T-helper 2 cell treated with Interferon-gamma antibody and Interleukin-4, amounts not matched to agents 5 μg/mL and 100 μg/mL, for 36 hours (primary cell): ENCODE measurements around the gene SPINK7.
"Not testable (repeated sequence)": the region's sequence is repeated elsewhere in the genome, so short reads cannot be mapped to it uniquely, and the experiment has no call there.

Experiments
- DNase-seq: peaks from one replicate; pipeline ENCODE4 v3.0.0; 2021; ENCODE audit warnings: low spot score
- H3K27ac Mint-ChIP-seq: one replicate; pipeline ENCODE4 v1.8.0; 2021; ENCODE audit warnings: mild to moderate bottlenecking, mixed read lengths
- H3K27me3 Mint-ChIP-seq: one replicate; pipeline ENCODE4 v1.8.0; 2021; ENCODE audit warnings: low read depth, mixed read lengths
- H3K36me3 Mint-ChIP-seq: one replicate; pipeline ENCODE4 v1.8.0; 2021; ENCODE audit warnings: low read depth, mixed read lengths
- H3K4me1 Mint-ChIP-seq: one replicate; pipeline ENCODE4 v1.8.0; 2021; ENCODE audit warnings: low read depth, mixed read lengths
- H3K4me3 Mint-ChIP-seq: one replicate; pipeline ENCODE4 v1.8.0; 2022; ENCODE audit warnings: mild to moderate bottlenecking, moderate library complexity, mixed read lengths
- H3K9me3 Mint-ChIP-seq: one replicate; pipeline ENCODE4 v1.8.0; 2021; ENCODE audit warnings: mixed read lengths

Gene SPINK7

DNA sequence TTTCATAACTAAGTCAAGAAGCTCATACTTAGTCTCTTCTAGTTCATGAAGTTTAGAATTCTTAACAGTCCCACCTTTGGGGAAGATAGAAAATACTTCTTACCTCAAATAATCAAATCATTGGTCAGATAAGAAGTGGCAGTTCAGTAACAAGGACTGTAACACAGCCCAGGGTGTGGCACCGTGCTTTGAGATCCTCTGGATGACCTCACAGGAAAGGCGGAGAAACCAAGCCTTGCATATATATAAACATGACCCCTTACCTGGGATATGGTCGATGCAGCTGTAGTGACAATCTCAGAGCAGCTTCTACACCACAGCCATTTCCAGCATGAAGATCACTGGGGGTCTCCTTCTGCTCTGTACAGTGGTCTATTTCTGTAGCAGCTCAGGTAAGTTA is at the start of gene SPINK7:
Gene SPINK7 (plus strand): TSS at position 271 of the 400 bp plus-strand sequence. CDS start 61 bp downstream, at position 332.
- H3K4me1 Mint-ChIP-seq = no peaks in the 10 kb centered on the region
- no peaks in the 10 kb centered on the region for H3K27me3 Mint-ChIP-seq
- H3K36me3 Mint-ChIP-seq = no peaks in the 10 kb centered on the region
- H3K9me3 Mint-ChIP-seq = no peaks in the 10 kb centered on the region
- no peak within 1 kb of the TSS for H3K4me3 Mint-ChIP-seq
- no peak within 1 kb of the TSS for H3K27ac Mint-ChIP-seq
- DNase-seq = no peak

DNA sequence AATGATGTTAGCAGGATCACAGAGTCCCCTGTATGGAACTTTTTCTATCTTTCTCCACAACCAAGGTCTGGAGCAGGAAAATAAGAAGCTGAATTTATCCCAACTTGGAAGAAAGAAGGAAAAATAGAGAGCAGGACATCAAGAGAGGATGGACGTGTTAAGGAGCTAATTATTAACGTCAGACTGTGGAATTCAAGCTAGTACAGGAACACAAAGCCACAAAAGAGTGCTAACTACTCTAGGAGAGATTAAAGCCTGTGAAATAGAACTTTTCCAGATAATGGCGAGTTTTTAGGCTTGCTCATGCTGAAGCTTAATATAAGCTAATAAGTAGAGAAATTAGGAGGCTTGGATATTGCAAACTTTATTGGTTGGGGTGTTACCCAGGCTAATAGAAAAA is 44.3 kb upstream of the SPINK7 start:
- Mint-ChIP-seq H3K9me3 (no peaks in the 10 kb centered on the region), H3K27ac (no peak overlapping the region), H3K4me3 (no peak overlapping the region), H3K27me3 (no peaks in the 10 kb centered on the region), H3K36me3 (no peaks in the 10 kb centered on the region), H3K4me1 (no peaks in the 10 kb centered on the region)
- DNase-seq = no peak

GRCh38 chr5:148268566-148268965 is 43.7 kb upstream of the SPINK7 start, which contains the start of gene SPINK13:
SPINK13 (plus strand) TSS chr5:148268794; CDS start chr5:148270073, 1,279 bp downstream.
- H3K27ac Mint-ChIP-seq = no peak within 1 kb of the TSS
- H3K9me3 Mint-ChIP-seq = no peaks in the 10 kb centered on the region
- no peaks in the 10 kb centered on the region for H3K27me3 Mint-ChIP-seq
- no peaks in the 10 kb centered on the region for H3K4me1 Mint-ChIP-seq
- DNase-seq = no peak
- no peaks in the 10 kb centered on the region for H3K36me3 Mint-ChIP-seq
- no peak within 1 kb of the TSS for H3K4me3 Mint-ChIP-seq

GRCh38 chr5:148275129-148275528 is 37.1 kb upstream of the SPINK7 start:
- H3K36me3 Mint-ChIP-seq, H3K27me3 Mint-ChIP-seq, DNase-seq, H3K9me3 Mint-ChIP-seq, H3K27ac Mint-ChIP-seq, H3K4me3 Mint-ChIP-seq, H3K4me1 Mint-ChIP-seq: not testable (repeated sequence)

- H3K27me3 Mint-ChIP-seq, H3K36me3 Mint-ChIP-seq, DNase-seq, H3K4me1 Mint-ChIP-seq, H3K4me3 Mint-ChIP-seq, H3K27ac Mint-ChIP-seq, H3K9me3 Mint-ChIP-seq: not testable (repeated sequence)
These were observed 31.3 kb upstream of the SPINK7 start for GRCh38 chr5:148280893-148281292.

DNA sequence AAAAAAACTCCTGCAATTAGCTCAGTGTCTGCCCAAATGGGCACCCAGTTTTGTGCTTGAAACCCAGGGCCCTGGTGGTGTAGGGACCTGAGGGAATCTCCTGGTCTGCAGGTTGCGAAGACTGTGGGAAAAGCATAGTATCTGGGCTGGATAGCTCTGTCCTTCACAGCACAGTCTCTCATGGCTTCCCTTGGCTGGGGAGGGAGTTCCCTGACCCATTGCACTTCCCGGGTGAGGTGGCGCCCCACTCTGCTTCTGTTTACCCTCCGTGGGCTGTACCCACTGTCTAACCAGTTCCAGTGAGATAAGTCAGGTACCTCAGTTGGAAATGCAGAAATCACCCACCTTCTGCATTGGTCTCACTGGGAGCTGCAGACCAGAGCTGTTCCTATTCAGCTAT is 30.9 kb upstream of the SPINK7 start:
- H3K9me3 Mint-ChIP-seq, H3K27me3 Mint-ChIP-seq, H3K4me1 Mint-ChIP-seq, H3K36me3 Mint-ChIP-seq, DNase-seq, H3K4me3 Mint-ChIP-seq, H3K27ac Mint-ChIP-seq: not testable (repeated sequence)

GRCh38 chr5:148290271-148291195 is 21.7 kb upstream of the SPINK7 start:
- no peak for DNase-seq
- Mint-ChIP-seq H3K4me3 (no peak overlapping the region), H3K4me1 (no peaks in the 10 kb centered on the region), H3K27me3 (peaks cover 3% of the 10 kb centered on the region), H3K9me3 (no peaks in the 10 kb centered on the region), H3K27ac (no peak overlapping the region), H3K36me3 (no peaks in the 10 kb centered on the region)

GRCh38 chr5:148297731-148298130 is 14.5 kb upstream of the SPINK7 start:
- H3K27me3 Mint-ChIP-seq = no peaks in the 10 kb centered on the region
- DNase-seq = no peak
- H3K36me3 Mint-ChIP-seq = no peaks in the 10 kb centered on the region
- H3K9me3 Mint-ChIP-seq = no peaks in the 10 kb centered on the region
- no peak overlapping the region for H3K4me3 Mint-ChIP-seq
- H3K4me1 Mint-ChIP-seq = no peaks in the 10 kb centered on the region
- H3K27ac Mint-ChIP-seq = no peak overlapping the region

- no peaks in the 10 kb centered on the region for H3K9me3 Mint-ChIP-seq
- H3K27ac Mint-ChIP-seq = no peak overlapping the region
- no peaks in the 10 kb centered on the region for H3K4me1 Mint-ChIP-seq
- DNase-seq = no peak
- no peak overlapping the region for H3K4me3 Mint-ChIP-seq
- H3K27me3 Mint-ChIP-seq = no peaks in the 10 kb centered on the region
- H3K36me3 Mint-ChIP-seq = no peaks in the 10 kb centered on the region
These were observed 5.8 kb upstream of the SPINK7 start for GRCh38 chr5:148306446-148306845.

DNA sequence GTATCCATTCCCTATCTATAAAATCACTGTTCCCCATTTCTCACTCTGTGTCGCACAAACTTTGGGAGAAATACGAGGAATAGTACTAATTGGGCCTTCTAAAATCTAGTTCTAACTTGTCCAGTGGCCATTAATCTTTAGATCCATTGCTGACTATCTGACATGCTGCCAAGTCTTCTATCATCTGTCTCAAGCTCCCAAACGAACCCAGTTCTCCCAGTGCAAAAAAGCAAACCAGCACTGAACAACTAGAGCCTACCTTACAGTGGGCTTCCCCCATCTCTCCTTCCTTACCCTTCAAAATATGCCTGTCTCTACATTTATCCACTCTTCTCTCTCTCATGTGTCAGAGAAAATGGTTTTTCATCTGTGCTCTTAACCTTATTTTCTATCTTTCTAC is 3.2 kb upstream of the SPINK7 start:
- DNase-seq = no peak
- Mint-ChIP-seq H3K4me3 (no peak overlapping the region), H3K4me1 (no peaks in the 10 kb centered on the region), H3K27ac (no peak overlapping the region), H3K36me3 (no peaks in the 10 kb centered on the region), H3K27me3 (no peaks in the 10 kb centered on the region), H3K9me3 (no peaks in the 10 kb centered on the region)

DNA sequence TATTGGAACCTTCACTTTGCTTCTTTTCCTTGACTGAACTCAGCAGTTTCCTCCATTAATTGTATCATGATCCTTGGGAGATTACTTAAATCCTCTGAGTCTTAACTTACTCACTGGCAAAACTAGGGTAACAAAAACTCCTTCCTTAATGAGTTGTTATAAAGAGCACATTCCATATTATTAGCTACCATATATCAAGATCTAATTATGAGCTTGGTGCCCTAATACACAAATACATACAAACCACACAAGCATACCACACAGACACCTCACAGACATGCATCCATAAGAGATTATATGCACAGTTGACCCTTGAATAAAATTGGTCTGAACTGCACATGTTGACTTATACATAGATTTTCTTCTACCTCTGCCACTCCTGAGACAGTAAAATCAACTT is 2.5 kb upstream of the SPINK7 start:
- Mint-ChIP-seq H3K27me3 (no peaks in the 10 kb centered on the region), H3K4me3 (no peak overlapping the region), H3K36me3 (no peaks in the 10 kb centered on the region), H3K4me1 (no peaks in the 10 kb centered on the region), H3K27ac (no peak overlapping the region), H3K9me3 (no peaks in the 10 kb centered on the region)
- DNase-seq = no peak

DNA sequence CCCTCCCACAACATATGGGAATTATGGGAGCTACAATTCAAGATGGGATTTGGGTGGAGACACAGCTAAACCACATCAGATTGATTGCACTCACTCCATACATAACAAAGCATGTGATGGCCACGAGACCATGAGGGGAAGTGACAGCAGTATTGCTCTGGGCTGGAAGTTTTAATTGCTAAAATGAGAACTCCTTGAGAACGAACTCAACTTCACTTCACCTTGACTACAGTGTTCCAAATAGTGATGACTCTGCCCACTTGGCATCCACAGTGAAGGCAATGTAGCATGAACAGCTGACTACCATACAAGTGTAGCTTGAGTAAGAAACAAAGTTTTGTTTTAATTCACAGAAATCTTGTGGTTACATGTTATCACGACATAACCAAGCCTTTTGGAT is 739 bp upstream of the SPINK7 start:
- Mint-ChIP-seq H3K36me3 (no peaks in the 10 kb centered on the region), H3K27ac (no peak overlapping the region), H3K4me3 (no peak overlapping the region), H3K27me3 (no peaks in the 10 kb centered on the region), H3K4me1 (no peaks in the 10 kb centered on the region), H3K9me3 (no peaks in the 10 kb centered on the region)
- DNase-seq = no peak

DNA sequence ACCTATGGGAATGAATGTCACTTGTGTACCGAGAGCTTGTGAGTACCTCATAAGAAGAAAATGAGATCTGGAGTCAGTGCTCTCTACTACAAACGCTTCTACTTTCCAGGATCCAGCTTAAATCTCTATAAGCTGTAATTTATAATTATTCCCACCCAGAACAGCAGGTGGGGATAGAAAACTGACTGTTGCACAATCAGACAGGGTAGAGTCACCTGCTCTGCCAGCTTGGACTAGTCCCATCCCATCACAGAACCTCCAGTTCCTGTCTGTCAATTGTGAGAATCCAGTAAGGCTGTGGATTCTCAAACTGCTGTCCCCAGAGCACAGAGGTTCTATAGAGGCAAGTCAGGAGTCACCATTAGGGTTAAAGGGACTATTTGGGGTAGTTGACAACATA is 2.0 kb downstream of the SPINK7 start:
- DNase-seq = no peak
- no peak overlapping the region for H3K4me3 Mint-ChIP-seq

DNA sequence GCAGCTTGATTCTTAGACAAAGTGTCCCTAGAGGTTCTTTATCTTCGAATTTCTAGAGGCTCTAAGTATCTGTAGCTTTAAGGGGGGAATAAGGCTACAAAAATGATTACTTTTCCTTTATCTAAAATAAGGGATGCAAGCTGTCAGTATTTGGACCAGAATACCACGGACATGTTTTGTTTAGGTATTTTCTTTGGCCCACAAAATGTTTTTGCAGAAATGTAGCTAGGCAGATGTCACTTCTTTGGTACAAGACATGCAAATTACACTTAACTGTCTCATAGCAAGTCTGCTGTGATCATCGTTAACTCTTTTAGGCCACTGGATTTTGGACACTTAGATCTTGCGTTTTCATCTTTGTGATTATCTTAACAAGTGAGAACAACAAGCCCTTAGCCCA is 2.5 kb downstream of the SPINK7 start:
- no peaks in the 10 kb centered on the region for H3K27me3 Mint-ChIP-seq
- peaks cover under 1% of the 10 kb centered on the region for H3K4me1 Mint-ChIP-seq
- H3K27ac Mint-ChIP-seq = no peak overlapping the region
- no peaks in the 10 kb centered on the region for H3K9me3 Mint-ChIP-seq
- no peaks in the 10 kb centered on the region for H3K36me3 Mint-ChIP-seq
- DNase-seq = no peak
- H3K4me3 Mint-ChIP-seq = no peak overlapping the region

More for the DNA sequence above, 2.0 kb downstream of the SPINK7 start:
- H3K4me1 Mint-ChIP-seq = no peaks in the 10 kb centered on the region
- H3K36me3 Mint-ChIP-seq = no peaks in the 10 kb centered on the region
- H3K27ac Mint-ChIP-seq = no peak overlapping the region
- H3K27me3 Mint-ChIP-seq = no peaks in the 10 kb centered on the region
- H3K9me3 Mint-ChIP-seq = no peaks in the 10 kb centered on the region
